SK-N-SH (cell line): Measurements from ENCODE around the gene NEURL1. TPM values are rescaled to one million over a fixed set of nuclear protein-coding genes. Genes with fewer than 3 reads are reported as not detected.

Source experiments
- CTCF ChIA-PET: fragments of 300-600, 350-600 bp; formaldehyde crosslinking; extraction: SDS; loops from one replicate; lab custom pipeline; 2021; lab: Yijun Ruan, JAX
- POLR2A ChIA-PET: fragments of 350-600 bp; sonication (Branson Sonifier 250); formaldehyde crosslinking; extraction: SDS; loops from one replicate; lab custom pipeline; 2020; ENCODE audit warnings: antibody characterized with exemption, inconsistent platforms; lab: Yijun Ruan, JAX
- DNase-seq: peaks from one replicate; pipeline ENCODE4 v3.0.0; 2012
- H2AFZ ChIP-seq: fragments of 200-600 bp; sonication (generic); 2 replicates; pipeline ENCODE4 v1.8.1; 2016; ENCODE audit warnings: antibody characterized with exemption, mild to moderate bottlenecking, low read depth
- H3F3A ChIP-seq: fragments of 200-600 bp; sonication (generic); replicated peaks from 2 replicates; pipeline ENCODE3; 2016; ENCODE audit warnings: antibody characterized with exemption, mild to moderate bottlenecking; ENCODE audit not compliant: insufficient read depth
- H3K27ac ChIP-seq, 2 experiments: fragments of 200-500 bp in 1 of 2; fragments of 200-600 bp in 1 of 2; sonication (Bioruptor generic) in 1 of 2; sonication (generic), shearing (Covaris generic) in 1 of 2; 2 replicates each; pipeline versions ENCODE4 v1.5.1 to v1.6.1; 2014 to 2016; ENCODE audit warnings: low read depth in 2 of 2, inconsistent platforms in 1 of 2, low read length in 1 of 2, mild to moderate bottlenecking in 1 of 2, mixed read lengths in 1 of 2
- H3K27me3 ChIP-seq: fragments of 200-600 bp; sonication (generic), shearing (Covaris generic); 2 replicates; pipeline ENCODE4 v1.6.1; 2016; ENCODE audit warnings: mixed run types; ENCODE audit not compliant: insufficient read depth
- H3K36me3 ChIP-seq, 2 experiments: fragments of 200-500 bp in 1 of 2; fragments of 200-600 bp in 1 of 2; sonication (Bioruptor generic) in 1 of 2; sonication (generic) in 1 of 2; replicated peaks in 1 of 2; 2 replicates each; pipeline versions ENCODE3 to v1.5.1; 2014 to 2016; ENCODE audit warnings: low read length in 1 of 2, mild to moderate bottlenecking in 1 of 2; ENCODE audit not compliant: insufficient read depth in 2 of 2, control insufficient read depth in 1 of 2
- H3K4me1 ChIP-seq, 2 experiments: fragments of 200-500 bp in 1 of 2; fragments of 200-600 bp in 1 of 2; sonication (Bioruptor generic) in 1 of 2; sonication (generic), shearing (Covaris generic) in 1 of 2; 2 replicates each; pipeline versions ENCODE4 v1.5.1 to v1.6.1; 2014 to 2016; ENCODE audit warnings: low read depth in 1 of 2, low read length in 1 of 2, mixed run types in 1 of 2; ENCODE audit not compliant: insufficient read depth in 2 of 2, control insufficient read depth in 1 of 2
- H3K4me2 ChIP-seq: fragments of 200-600 bp; sonication (generic), shearing (Covaris generic); 2 replicates; pipeline ENCODE4 v1.6.1; 2017; ENCODE audit warnings: mixed run types
- H3K4me3 ChIP-seq, 2 experiments: fragments of 200-500 bp in 1 of 2; fragments of 200-600 bp in 1 of 2; sonication (Bioruptor generic) in 1 of 2; sonication (generic), shearing (Covaris generic) in 1 of 2; 2 replicates each; pipeline versions ENCODE4 v1.5.1 to v1.8.1; 2014 to 2016; ENCODE audit warnings: low read depth in 2 of 2, inconsistent platforms in 1 of 2, low read length in 1 of 2, mild to moderate bottlenecking in 1 of 2, mixed read lengths in 1 of 2, moderate library complexity in 1 of 2
- H3K79me2 ChIP-seq: fragments of 200-600 bp; sonication (generic); 2 replicates; pipeline ENCODE4 v1.8.1; 2017; ENCODE audit warnings: mild to moderate bottlenecking; ENCODE audit not compliant: insufficient read depth
- H3K9ac ChIP-seq: fragments of 200-600 bp; sonication (generic); 2 replicates; pipeline ENCODE4 v1.6.1; 2017; ENCODE audit warnings: mixed run types
- H3K9me2 ChIP-seq: fragments of 200-600 bp; sonication (generic); 2 replicates; pipeline ENCODE4 v1.6.1; 2017; ENCODE audit warnings: mixed run types
- H3K9me3 ChIP-seq: fragments of 200-600 bp; sonication (generic); 2 replicates; pipeline ENCODE4 v1.6.1; 2017; ENCODE audit warnings: mixed run types, mild to moderate bottlenecking, moderate library complexity
- H4K20me1 ChIP-seq: fragments of 200-600 bp; sonication (generic); 2 replicates; pipeline ENCODE4 v1.6.1; 2017; ENCODE audit warnings: mild to moderate bottlenecking, mixed run types; ENCODE audit not compliant: insufficient read depth
- ELF1 ChIP-seq: IDR thresholded peaks from 2 replicates; pipeline ENCODE4 v1.4.0; 2012
- FOSL2 ChIP-seq: IDR thresholded peaks from 2 replicates; pipeline ENCODE4 v1.4.0; 2012; ENCODE audit warnings: low read depth, mild to moderate bottlenecking, moderate library complexity, borderline replicate concordance
- FOXJ3 ChIP-seq: sonication (generic); formaldehyde crosslinking; IDR thresholded peaks from 2 replicates; pipeline ENCODE4 v1.5.1; 2020; ENCODE audit warnings: mild to moderate bottlenecking, missing genetic modification reagents
- GATA2 ChIP-seq: sonication (generic); formaldehyde crosslinking; IDR thresholded peaks from 2 replicates; pipeline ENCODE4 v1.5.0; 2020; ENCODE audit warnings: mild to moderate bottlenecking, missing genetic modification reagents
- JUND ChIP-seq: IDR thresholded peaks from 2 replicates; pipeline ENCODE4 v1.4.0; 2012
- MEF2A ChIP-seq: IDR thresholded peaks from 2 replicates; pipeline ENCODE4 v1.4.0; 2012; ENCODE audit warnings: low read depth, borderline replicate concordance
- NFIC ChIP-seq: IDR thresholded peaks from 2 replicates; pipeline ENCODE4 v1.4.0; 2012; ENCODE audit warnings: borderline replicate concordance
- NRF1 ChIP-seq: IDR thresholded peaks from 2 replicates; pipeline ENCODE4 v1.6.1; 2012; ENCODE audit warnings: low read depth, mild to moderate bottlenecking, low read length
- RAD21 ChIP-seq: IDR thresholded peaks from 2 replicates; pipeline ENCODE4 v1.6.1; 2012; ENCODE audit warnings: mild to moderate bottlenecking, low read length
- RCOR1 ChIP-seq: fragments of 150-350 bp; IDR thresholded peaks from 2 replicates; pipeline ENCODE4 v1.6.1; 2017; ENCODE audit warnings: antibody characterized with exemption, low read length
- TCF12 ChIP-seq: IDR thresholded peaks from 2 replicates; pipeline ENCODE4 v1.4.0; 2012
- TEAD4 ChIP-seq: IDR thresholded peaks from 2 replicates; pipeline ENCODE4 v1.4.0; 2012; ENCODE audit warnings: mild to moderate bottlenecking, borderline replicate concordance; ENCODE audit not compliant: insufficient read depth
- WGBS: methylation state at CpG from one replicate; pipeline ENCODE4 v1.1.6; 2017; ENCODE audit warnings: low lambda C conversion rate; 5-methylcytosine and 5-hydroxymethylcytosine counted together
- polyA plus RNA-seq, 3 experiments: library from polyadenylated mRNA; depleted of rRNA; stranded (reverse); fragments of >200 nt; gene quantifications; 2 replicates each; pipeline ENCODE4 v1.2.3, GENCODE V29; 2012
- TF ChIP-seq, protein P1 (sequence below): fragments of 200-600 bp; sonication (generic); IDR thresholded peaks from 2 replicates; pipeline ENCODE4 v1.6.1; 2017; ENCODE audit warnings: antibody characterized with exemption, mild to moderate bottlenecking, moderate library complexity
- TF ChIP-seq, protein P2 (sequence below): IDR thresholded peaks from 2 replicates; pipeline ENCODE4; 2012
- TF ChIP-seq, protein P3 (sequence below): fragments of 150-350 bp; IDR thresholded peaks from 2 replicates; pipeline ENCODE4 v1.6.1; 2016; ENCODE audit warnings: mild to moderate bottlenecking, low read depth, low read length

NEURL1 gene
- polyA plus RNA-seq, 1 of the 3 experiments (the other 2 are of a cell fraction) = 0.05 TPM

DNA sequence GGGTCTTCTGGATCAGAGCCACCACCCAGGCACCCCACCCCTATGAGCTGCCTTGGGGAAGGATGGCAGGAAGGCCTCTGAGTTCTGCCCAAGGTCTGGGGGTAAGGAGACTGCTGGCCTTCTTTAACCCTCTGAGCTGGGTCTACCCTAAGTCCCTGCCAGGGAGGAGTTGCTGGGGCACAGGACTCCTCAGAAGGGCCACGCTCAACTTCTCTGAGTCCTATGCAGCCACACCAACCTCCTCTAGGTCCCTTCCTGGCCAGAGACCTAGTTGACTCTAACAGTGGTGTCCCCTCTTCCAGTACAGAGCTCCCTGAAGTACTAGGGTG, 2.6 kb upstream of the NEURL1 start:
- H3K27ac ChIP-seq = no peak overlapping the region
- no peaks in the 10 kb centered on the region for H4K20me1 ChIP-seq
- no peaks in the 10 kb centered on the region for H3K79me2 ChIP-seq
- no peak for TF ChIP-seq FOSL2
- no peak for TF ChIP-seq NRF1
- TF ChIP-seq TCF12 = no peak
- TF ChIP-seq, protein P1, sequence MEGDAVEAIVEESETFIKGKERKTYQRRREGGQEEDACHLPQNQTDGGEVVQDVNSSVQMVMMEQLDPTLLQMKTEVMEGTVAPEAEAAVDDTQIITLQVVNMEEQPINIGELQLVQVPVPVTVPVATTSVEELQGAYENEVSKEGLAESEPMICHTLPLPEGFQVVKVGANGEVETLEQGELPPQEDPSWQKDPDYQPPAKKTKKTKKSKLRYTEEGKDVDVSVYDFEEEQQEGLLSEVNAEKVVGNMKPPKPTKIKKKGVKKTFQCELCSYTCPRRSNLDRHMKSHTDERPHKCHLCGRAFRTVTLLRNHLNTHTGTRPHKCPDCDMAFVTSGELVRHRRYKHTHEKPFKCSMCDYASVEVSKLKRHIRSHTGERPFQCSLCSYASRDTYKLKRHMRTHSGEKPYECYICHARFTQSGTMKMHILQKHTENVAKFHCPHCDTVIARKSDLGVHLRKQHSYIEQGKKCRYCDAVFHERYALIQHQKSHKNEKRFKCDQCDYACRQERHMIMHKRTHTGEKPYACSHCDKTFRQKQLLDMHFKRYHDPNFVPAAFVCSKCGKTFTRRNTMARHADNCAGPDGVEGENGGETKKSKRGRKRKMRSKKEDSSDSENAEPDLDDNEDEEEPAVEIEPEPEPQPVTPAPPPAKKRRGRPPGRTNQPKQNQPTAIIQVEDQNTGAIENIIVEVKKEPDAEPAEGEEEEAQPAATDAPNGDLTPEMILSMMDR = no peak
- TF ChIP-seq, protein P2, sequence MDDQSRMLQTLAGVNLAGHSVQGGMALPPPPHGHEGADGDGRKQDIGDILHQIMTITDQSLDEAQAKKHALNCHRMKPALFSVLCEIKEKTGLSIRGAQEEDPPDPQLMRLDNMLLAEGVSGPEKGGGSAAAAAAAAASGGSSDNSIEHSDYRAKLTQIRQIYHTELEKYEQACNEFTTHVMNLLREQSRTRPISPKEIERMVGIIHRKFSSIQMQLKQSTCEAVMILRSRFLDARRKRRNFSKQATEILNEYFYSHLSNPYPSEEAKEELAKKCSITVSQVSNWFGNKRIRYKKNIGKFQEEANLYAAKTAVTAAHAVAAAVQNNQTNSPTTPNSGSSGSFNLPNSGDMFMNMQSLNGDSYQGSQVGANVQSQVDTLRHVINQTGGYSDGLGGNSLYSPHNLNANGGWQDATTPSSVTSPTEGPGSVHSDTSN = no peak
- no peak for TF ChIP-seq JUND
- TF ChIP-seq, protein P3, sequence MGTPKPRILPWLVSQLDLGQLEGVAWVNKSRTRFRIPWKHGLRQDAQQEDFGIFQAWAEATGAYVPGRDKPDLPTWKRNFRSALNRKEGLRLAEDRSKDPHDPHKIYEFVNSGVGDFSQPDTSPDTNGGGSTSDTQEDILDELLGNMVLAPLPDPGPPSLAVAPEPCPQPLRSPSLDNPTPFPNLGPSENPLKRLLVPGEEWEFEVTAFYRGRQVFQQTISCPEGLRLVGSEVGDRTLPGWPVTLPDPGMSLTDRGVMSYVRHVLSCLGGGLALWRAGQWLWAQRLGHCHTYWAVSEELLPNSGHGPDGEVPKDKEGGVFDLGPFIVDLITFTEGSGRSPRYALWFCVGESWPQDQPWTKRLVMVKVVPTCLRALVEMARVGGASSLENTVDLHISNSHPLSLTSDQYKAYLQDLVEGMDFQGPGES = no peak
- TF ChIP-seq GATA2 (CRISPR knock-in tag) = no peak
- TF ChIP-seq ELF1 = no peak
- no peak for TF ChIP-seq TEAD4
- TF ChIP-seq FOXJ3 (CRISPR knock-in tag) = no peak
- no peak for TF ChIP-seq NFIC
- TF ChIP-seq RAD21 = no peak
- TF ChIP-seq MEF2A = no peak
- TF ChIP-seq RCOR1 = no peak
- peaks cover 24% of the 10 kb centered on the region for H3K27me3 ChIP-seq
- no peak overlapping the region for H3K9ac ChIP-seq
- CTCF ChIA-PET = interaction anchor here (0.8 to 3.5 kb wide), 6 partner anchors 8 to 195 kb away, joined by 3 to 27 read pairs (median 10); no protein-coding TSS in a partner anchor
- H3K9me2 ChIP-seq = no peaks in the 10 kb centered on the region
- POLR2A ChIA-PET = interaction anchor here (0.6 kb wide), 1 partner anchor 140 kb away, joined by 3 read pairs; no protein-coding TSS in a partner anchor
- DNase-seq = no peak
- no CpG with 5 or more reads among the region's 1 CpG for WGBS
- peaks cover 9% of the 10 kb centered on the region for H3F3A ChIP-seq
- no peak overlapping the region for H3K4me3 ChIP-seq
- H3K4me1 ChIP-seq = peaks cover 0 to 32% of the 10 kb centered on the region in 2 experiments; a peak in 2 of 4 replicates
- no peaks in the 10 kb centered on the region for H3K9me3 ChIP-seq
- no peak overlapping the region for H2AFZ ChIP-seq
- H3K4me2 ChIP-seq = no peak overlapping the region
- H3K36me3 ChIP-seq = no peaks in the 10 kb centered on the region
